Smooth muscle cell of the brain vasculature (primary cell): ENCODE results near the gene NUTM2E.
"Not testable (repeated sequence)": the region's sequence is repeated elsewhere in the genome, so short reads cannot be mapped to it uniquely, and the experiment has no call there.

ENCODE experiments used
- DNase-seq: peaks from one replicate; pipeline ENCODE4 v3.0.0-alpha.2; 2012; ENCODE audit warnings: low read depth, low spot score

Gene NUTM2E

DNA sequence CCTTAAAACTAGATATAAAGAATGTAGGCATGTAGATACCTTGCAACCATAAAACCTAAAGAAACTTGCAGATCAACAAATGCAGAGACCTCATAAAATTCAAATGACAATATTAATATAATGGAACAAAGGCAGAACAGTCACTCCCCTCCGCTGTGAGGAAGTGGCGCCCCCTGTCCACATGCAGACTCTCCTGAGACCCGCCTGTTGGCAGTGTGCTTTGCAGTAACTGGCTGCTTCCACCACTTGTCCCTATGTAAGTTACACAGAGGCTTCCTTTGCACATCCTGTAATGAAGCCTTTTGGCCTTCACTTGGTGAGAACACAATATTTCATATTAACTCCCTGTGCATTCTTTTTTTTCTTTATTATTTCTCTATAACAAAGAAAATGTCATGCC is 36.3 kb downstream of the NUTM2E start:
- DNase-seq = not testable (repeated sequence)

DNA sequence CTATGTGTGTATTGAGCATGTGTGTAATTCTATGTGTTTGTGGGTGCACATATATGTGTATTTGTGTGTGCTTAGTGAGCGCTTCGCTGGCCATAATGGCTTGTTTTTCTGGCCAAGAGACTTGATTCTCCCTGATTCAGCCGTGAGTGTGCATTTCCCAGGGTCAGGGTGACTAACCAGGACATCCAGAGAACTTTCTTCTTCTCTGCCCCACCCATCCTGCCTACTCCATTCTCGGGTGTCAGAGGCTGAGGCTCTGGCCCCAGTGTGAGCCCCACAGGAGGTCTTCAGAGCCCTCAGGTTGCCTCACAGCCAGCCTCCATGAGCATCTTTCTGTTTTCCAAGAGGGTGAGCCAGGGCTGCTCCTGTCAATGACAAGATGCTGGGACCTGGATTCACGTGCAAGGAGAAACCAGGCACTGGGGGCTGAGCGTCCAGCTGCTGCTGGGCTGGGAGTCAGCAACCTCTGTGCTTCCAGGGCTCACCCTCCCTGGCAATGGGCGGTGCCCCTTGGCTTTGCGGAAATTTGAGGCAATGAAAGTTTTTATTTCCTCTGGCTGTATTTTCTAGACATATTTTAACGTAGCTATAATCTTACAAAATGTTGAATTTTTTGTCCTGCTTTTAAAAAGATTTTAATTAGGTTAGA is 40.5 kb downstream of the NUTM2E start:
- DNase-seq = not testable (repeated sequence)

- not testable (repeated sequence) for DNase-seq
These were observed 41.5 kb downstream of the NUTM2E start for GRCh38 chr10:79868023-79868422.

DNA sequence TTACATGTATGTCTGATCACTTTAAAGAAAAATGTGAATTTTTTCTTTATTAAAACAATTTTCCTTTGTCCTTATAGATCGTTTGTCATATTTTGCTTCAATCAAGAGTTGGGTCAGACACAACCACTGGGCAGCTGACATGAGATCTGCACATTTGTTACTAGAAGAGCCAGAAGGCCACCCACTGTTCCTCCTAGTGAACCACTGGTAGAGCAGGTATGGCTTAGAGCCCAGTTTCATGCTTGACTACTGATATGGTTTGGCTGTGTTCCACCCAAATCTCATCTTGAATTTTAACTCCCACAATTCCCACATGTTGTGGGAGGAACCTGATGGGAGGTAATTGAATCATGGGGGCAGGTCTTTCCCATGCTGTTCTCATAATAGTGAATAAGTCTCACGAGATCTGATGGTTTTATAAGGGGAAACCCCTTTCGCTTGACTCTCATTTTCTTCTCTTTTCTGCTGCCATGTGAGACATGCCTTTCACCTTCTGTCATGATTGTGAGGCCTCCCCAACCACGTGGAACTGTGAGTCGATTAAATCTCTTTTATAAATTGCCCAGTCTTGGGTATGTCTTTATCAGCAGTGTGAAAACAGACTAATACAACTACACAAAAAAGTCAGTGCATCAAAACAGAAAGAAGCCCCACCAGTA is 43.0 kb downstream of the NUTM2E start:
- not testable (repeated sequence) for DNase-seq

DNA sequence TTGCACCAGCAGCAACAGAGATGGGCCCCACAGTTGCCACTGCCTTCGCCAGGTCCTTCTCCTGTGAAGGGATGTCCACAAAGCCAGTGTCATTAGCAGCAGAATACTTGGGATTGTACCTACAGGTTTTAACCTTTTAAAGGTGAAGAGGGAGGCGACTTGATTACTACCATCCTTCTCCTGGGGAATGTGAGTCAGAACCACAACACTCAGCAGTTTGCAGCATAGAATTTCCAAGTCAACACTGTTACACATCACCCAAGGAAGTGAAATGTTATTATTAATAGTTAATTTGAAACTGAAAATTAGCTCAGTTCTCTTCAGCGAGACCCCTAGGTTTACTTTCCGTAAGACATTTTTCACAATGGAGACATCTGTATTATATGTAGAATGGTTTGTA is 45.2 kb downstream of the NUTM2E start:
- not testable (repeated sequence) for DNase-seq
